GM18498 (cell line): ENCODE data around the gene TMTC2.

ENCODE experiments used
- ATAC-seq: cut with Tn5 transposase; IDR thresholded peaks from one replicate; pipeline ENCODE4 v1.9.1; 2021; ENCODE audit warnings: mild to moderate bottlenecking, moderate library complexity; ENCODE audit not compliant: unreplicated experiment

TMTC2 gene

DNA sequence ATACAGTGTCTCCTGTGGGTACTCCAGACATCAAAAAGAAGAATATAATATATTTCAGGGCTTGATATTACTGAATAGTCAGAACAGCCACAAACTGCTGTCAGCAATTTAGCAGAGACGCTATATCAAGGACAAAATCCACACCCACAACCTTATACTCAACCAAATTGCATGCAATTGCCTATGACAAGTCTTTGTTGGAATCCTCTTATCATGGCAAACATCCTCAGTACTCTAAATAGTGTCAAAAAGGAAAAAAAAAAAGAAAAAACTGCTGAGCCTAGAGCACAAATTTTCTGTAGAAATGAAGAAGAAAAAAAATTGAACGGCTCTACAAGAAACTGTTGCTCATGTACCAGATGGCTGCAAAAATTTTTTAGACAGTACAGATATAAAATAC, 485.7 kb downstream of the TMTC2 start:
- ATAC-seq: no peak

DNA sequence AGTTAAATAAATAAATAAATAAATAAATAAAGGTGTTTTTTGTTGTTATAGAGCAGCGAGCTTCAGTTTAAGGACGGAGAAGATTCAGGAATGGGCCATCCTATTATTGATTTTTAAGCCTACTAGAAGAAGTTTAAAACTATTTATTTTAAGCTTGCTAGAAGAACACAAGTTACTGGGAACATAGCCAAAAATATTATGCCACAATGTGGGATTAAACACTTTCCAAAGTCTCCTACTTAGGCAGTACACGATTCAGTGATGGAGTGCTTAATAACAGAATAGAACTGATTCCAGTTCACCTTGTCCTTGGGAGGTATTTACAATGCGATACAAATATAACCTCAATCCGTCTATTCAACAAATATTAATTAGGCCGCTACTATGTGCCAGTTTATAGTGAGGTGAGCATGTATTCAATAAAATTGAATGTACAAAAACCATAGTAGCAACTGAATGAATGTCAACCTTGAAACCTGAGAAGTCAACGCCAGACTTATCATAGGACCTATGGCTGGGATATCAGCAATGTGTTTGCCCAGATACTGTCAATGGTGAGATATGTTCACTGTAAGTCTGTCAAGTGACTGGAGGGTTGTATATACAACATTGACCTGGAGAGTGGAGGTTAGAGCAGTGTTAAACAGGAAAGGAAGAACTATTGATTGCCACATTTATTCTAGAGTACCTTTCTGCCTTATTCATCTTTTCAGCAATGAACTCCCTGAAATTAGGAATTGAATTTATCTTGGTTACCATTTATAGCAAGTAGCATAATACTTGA, 486.4 kb downstream of the TMTC2 start:
- ATAC-seq: no peak

GRCh38 chr12:83179999-83180398, 493.3 kb downstream of the TMTC2 start:
- ATAC-seq: no peak

DNA sequence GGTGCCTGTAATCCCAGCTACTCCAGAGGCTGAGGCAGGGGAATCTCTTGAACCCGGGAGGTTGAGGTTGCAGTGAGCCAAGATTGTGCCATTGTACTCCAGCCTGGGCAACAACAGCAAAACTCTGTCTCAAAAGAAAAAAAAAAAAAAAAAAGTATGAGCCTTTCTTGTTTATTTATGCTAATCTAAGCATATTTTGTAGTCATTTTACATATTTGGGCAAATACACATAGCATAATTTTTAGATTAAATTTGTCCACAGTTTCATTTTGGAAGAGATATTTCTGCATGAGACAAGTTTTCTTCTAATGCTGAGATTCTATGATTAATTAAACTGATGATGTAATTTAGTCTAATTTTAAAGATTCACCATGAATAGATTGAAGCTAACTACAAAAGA, 494.4 kb downstream of the TMTC2 start:
- no peak for ATAC-seq

- no peak for ATAC-seq
These were observed 496.4 kb downstream of the TMTC2 start for GRCh38 chr12:83183132-83183531.
